HEK293 (cell line): ENCODE results near the gene TTC31.

Experiments used
- CTCF ChIA-PET: fragments of 350-600 bp; formaldehyde crosslinking; extraction: SDS; loops from one replicate; lab custom pipeline; 2021; ENCODE audit warnings: antibody characterized with exemption; lab: Yijun Ruan, JAX
- POLR2A ChIA-PET: fragments of 300-600 bp; formaldehyde crosslinking; extraction: SDS; loops from one replicate; lab custom pipeline; 2020; ENCODE audit warnings: antibody characterized with exemption, inconsistent platforms; lab: Yijun Ruan, JAX
- H3K27ac ChIP-seq: fragments of 200-500 bp; sonication (Bioruptor generic); 2 replicates; pipeline ENCODE4 v1.5.1; 2014; ENCODE audit warnings: low read depth, low read length, control low read depth, inconsistent platforms; ENCODE audit errors: extremely low read depth
- H3K36me3 ChIP-seq, 2 experiments: fragments of 200-500 bp in 1 of 2; sonication (Bioruptor generic) in 1 of 2; 1 replicate in 1 of 2; 2 replicates in 1 of 2; pipeline ENCODE4 v1.5.1; 2014 to 2017; ENCODE audit warnings: inconsistent platforms in 2 of 2, low read length in 2 of 2; ENCODE audit not compliant: control insufficient read depth in 2 of 2, insufficient read depth in 1 of 2
- H3K4me1 ChIP-seq: fragments of 200-500 bp; sonication (Bioruptor generic); 2 replicates; pipeline ENCODE4 v1.5.1; 2014; ENCODE audit warnings: mild to moderate bottlenecking, low read length, inconsistent platforms; ENCODE audit not compliant: control insufficient read depth, insufficient read depth
- H3K4me3 ChIP-seq: 2 replicates; pipeline ENCODE4 v1.5.1; 2011; ENCODE audit warnings: low read depth, mild to moderate bottlenecking, control low read depth, low read length, moderate library complexity
- H3K9me3 ChIP-seq: fragments of 200-500 bp; sonication (Bioruptor generic); 2 replicates; pipeline ENCODE4 v1.5.1; 2014; ENCODE audit warnings: low read depth, low read length, inconsistent platforms; ENCODE audit not compliant: control insufficient read depth, insufficient read depth
- KLF7 ChIP-seq: fragments of 450-650 bp; formaldehyde crosslinking; IDR thresholded peaks from 2 replicates; pipeline ENCODE4 v1.5.1; 2016; ENCODE audit warnings: missing biosample characterization, missing genetic modification characterization, borderline replicate concordance
- PRDM1 ChIP-seq: fragments of 450-650 bp; formaldehyde crosslinking; IDR thresholded peaks from 2 replicates; pipeline ENCODE4; 2016; ENCODE audit warnings: missing biosample characterization, missing genetic modification characterization
- SCRT1 ChIP-seq: fragments of 450-650 bp; formaldehyde crosslinking; IDR thresholded peaks from 2 replicates; pipeline ENCODE4 v1.5.1; 2016; ENCODE audit warnings: missing biosample characterization, missing genetic modification characterization, borderline replicate concordance
- TCF7L2 ChIP-seq: IDR thresholded peaks from 2 replicates; pipeline ENCODE4 v1.6.1; 2011; ENCODE audit warnings: low read depth, mild to moderate bottlenecking, inconsistent platforms, low read length, moderate library complexity, borderline replicate concordance
- WT1 ChIP-seq: fragments of 450-650 bp; formaldehyde crosslinking; IDR thresholded peaks from 2 replicates; pipeline ENCODE4 v1.5.1; 2016; ENCODE audit warnings: missing biosample characterization, missing genetic modification characterization
- YY2 ChIP-seq: fragments of 450-650 bp; formaldehyde crosslinking; IDR thresholded peaks from 2 replicates; pipeline ENCODE4 v1.5.1; 2016; ENCODE audit warnings: missing biosample characterization, missing genetic modification characterization
- ZBTB17 ChIP-seq: fragments of 450-650 bp; formaldehyde crosslinking; IDR thresholded peaks from 2 replicates; pipeline ENCODE4 v1.5.1; 2016; ENCODE audit warnings: missing biosample characterization, missing genetic modification characterization
- ZNF174 ChIP-seq: fragments of 450-650 bp; formaldehyde crosslinking; IDR thresholded peaks from 2 replicates; pipeline ENCODE4 v1.5.0; 2017; ENCODE audit warnings: missing biosample characterization, mild to moderate bottlenecking, missing genetic modification characterization
- ZNF223 ChIP-seq: fragments of 450-650 bp; formaldehyde crosslinking; IDR thresholded peaks from 2 replicates; pipeline ENCODE4 v1.5.1; 2016; ENCODE audit warnings: missing biosample characterization, missing genetic modification characterization
- ZNF274 ChIP-seq, 2 experiments: fragments of 200-500 bp in 1 of 2; fragments of 450-650 bp in 1 of 2; sonication (Bioruptor generic) in 1 of 2; formaldehyde crosslinking in 1 of 2; IDR thresholded peaks; 2 replicates each; pipeline versions ENCODE4 v1.5.1 to v1.6.1; 2014 to 2016; ENCODE audit warnings: borderline replicate concordance in 1 of 2, inconsistent platforms in 1 of 2, low read length in 1 of 2, missing biosample characterization in 1 of 2, missing genetic modification characterization in 1 of 2
- ZNF302 ChIP-seq: fragments of 450-650 bp; formaldehyde crosslinking; IDR thresholded peaks from 2 replicates; pipeline ENCODE4 v1.5.1; 2016; ENCODE audit warnings: missing biosample characterization, missing genetic modification characterization, low read depth
- ZNF335 ChIP-seq: fragments of 450-650 bp; formaldehyde crosslinking; conservative IDR thresholded peaks from 2 replicates; pipeline ENCODE4 v1.5.1; 2016; ENCODE audit warnings: missing biosample characterization, missing genetic modification characterization
- ZNF792 ChIP-seq: fragments of 450-650 bp; formaldehyde crosslinking; IDR thresholded peaks from 2 replicates; pipeline ENCODE4 v1.5.1; 2016; ENCODE audit warnings: missing biosample characterization, missing genetic modification characterization
- TF ChIP-seq, protein P1 (sequence below): fragments of 450-650 bp; formaldehyde crosslinking; IDR thresholded peaks from 2 replicates; pipeline ENCODE4 v1.5.1; 2016; ENCODE audit warnings: missing biosample characterization, missing genetic modification characterization
- TF ChIP-seq, protein P2 (sequence below): fragments of 450-650 bp; formaldehyde crosslinking; IDR thresholded peaks from 2 replicates; pipeline ENCODE4 v1.5.1; 2016; ENCODE audit warnings: missing biosample characterization, missing genetic modification characterization

The TTC31 gene

DNA sequence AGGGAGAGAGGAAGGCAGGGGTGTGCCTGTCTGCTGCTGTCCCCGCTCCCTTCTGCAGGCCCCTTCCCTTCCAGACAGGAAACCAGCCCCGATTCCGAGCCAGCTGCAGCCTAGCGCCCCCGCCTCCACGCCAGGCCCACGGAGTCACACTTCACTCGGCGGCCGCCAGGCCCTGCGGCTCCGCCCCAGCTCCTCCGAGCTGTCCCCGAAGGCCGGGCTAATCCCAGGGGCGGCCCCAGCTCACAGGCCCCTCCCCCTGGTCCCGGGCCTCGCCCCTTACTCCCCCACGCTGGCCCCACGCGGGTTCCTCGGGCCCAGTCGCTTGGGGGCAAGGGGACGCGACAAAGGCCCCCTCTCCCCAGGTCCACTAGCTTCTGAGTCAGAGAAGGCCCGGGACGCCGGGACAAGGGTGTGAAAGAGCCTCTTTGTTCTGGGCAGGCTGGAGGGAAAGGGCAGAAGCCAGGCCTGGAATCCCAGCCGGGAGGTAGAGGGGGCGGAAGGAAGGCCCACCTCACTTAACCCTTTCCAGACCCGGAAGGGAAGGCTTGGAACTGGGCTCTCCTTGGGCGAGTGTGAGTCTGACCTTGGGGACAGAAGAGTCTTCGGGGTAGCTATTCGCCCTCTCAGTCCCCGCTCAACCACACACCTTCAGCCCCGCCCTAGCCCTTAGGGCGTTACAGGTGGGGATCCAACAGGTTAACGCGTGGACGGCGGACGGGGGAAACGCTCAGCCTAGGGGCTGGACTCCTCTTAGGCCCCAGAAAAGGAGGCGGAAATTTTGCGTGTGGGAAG is 42.3 kb upstream of the TTC31 start (continued):
- no peak for TF ChIP-seq PRDM1

DNA sequence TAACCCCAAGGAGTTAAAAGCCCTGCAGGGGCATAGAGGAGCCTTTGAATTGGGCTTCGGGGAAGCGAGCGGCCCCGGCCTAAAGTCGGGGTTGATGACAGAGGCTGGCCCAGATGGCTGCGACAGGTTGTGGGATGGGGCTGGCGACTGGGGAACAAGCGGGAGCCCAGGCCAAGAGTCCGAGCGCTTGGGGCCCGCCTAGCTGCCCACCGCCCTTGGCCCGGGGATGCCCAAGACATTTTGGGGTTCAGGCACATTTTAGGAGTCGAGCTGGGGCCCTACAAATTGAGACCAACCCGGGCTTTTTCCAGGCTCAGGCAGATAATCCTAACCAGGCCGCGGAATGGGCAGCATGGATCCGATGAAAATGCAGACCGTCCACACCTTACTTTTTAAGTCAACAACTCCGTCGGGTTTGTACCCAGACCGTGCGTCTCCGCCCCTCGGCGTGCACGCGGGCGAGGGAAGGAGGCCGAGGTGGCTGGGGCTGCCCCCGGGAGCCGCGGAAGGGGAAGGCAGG is 41.7 kb upstream of the TTC31 start:
- H3K36me3 ChIP-seq, result peaks cover 0 to 29% of the 10 kb centered on the region in 2 experiments; a peak in 1 of 3 replicates
- ChIA-PET CTCF (interaction anchor here (1.1 to 2.2 kb wide), 2 partner anchors 15 to 106 kb away, joined by 5 to 6 read pairs; no protein-coding TSS in a partner anchor), POLR2A (interaction anchor here (1.2 to 2.4 kb wide), 9 partner anchors 10 to 263 kb away, joined by 3 to 40 read pairs (median 5); partner anchors contain the start of genes DCTN1, INO80B, MOB1A and MRPL53)
- H3K4me1 ChIP-seq, result peaks cover 7% of the 10 kb centered on the region
- peak overlapping the region; percentile 68 for H3K27ac ChIP-seq
- H3K4me3 ChIP-seq, result peak overlapping the region; percentile 56
- no peaks in the 10 kb centered on the region for H3K9me3 ChIP-seq
- TF ChIP-seq ZNF792 (tag by site-specific recombination), result no peak
- no peak for TF ChIP-seq ZNF174 (tag by site-specific recombination)
- no peak for TF ChIP-seq WT1
- no peak for TF ChIP-seq ZNF302 (tag by site-specific recombination)
- TF ChIP-seq YY2 (tag by site-specific recombination), result no peak
- TF ChIP-seq, protein P1, sequence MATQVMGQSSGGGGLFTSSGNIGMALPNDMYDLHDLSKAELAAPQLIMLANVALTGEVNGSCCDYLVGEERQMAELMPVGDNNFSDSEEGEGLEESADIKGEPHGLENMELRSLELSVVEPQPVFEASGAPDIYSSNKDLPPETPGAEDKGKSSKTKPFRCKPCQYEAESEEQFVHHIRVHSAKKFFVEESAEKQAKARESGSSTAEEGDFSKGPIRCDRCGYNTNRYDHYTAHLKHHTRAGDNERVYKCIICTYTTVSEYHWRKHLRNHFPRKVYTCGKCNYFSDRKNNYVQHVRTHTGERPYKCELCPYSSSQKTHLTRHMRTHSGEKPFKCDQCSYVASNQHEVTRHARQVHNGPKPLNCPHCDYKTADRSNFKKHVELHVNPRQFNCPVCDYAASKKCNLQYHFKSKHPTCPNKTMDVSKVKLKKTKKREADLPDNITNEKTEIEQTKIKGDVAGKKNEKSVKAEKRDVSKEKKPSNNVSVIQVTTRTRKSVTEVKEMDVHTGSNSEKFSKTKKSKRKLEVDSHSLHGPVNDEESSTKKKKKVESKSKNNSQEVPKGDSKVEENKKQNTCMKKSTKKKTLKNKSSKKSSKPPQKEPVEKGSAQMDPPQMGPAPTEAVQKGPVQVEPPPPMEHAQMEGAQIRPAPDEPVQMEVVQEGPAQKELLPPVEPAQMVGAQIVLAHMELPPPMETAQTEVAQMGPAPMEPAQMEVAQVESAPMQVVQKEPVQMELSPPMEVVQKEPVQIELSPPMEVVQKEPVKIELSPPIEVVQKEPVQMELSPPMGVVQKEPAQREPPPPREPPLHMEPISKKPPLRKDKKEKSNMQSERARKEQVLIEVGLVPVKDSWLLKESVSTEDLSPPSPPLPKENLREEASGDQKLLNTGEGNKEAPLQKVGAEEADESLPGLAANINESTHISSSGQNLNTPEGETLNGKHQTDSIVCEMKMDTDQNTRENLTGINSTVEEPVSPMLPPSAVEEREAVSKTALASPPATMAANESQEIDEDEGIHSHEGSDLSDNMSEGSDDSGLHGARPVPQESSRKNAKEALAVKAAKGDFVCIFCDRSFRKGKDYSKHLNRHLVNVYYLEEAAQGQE (tag by site-specific recombination), result no peak
- no peak for TF ChIP-seq ZNF223 (tag by site-specific recombination)
- TF ChIP-seq, protein P2, sequence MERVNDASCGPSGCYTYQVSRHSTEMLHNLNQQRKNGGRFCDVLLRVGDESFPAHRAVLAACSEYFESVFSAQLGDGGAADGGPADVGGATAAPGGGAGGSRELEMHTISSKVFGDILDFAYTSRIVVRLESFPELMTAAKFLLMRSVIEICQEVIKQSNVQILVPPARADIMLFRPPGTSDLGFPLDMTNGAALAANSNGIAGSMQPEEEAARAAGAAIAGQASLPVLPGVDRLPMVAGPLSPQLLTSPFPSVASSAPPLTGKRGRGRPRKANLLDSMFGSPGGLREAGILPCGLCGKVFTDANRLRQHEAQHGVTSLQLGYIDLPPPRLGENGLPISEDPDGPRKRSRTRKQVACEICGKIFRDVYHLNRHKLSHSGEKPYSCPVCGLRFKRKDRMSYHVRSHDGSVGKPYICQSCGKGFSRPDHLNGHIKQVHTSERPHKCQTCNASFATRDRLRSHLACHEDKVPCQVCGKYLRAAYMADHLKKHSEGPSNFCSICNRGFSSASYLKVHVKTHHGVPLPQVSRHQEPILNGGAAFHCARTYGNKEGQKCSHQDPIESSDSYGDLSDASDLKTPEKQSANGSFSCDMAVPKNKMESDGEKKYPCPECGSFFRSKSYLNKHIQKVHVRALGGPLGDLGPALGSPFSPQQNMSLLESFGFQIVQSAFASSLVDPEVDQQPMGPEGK (tag by site-specific recombination), result no peak
- TF ChIP-seq SCRT1 (tag by site-specific recombination), result peak; percentile 85; the same call in 1 of the 2 replicates
- no peak for TF ChIP-seq ZBTB17 (tag by site-specific recombination)
- no peak for TF ChIP-seq ZNF274 (IDR thresholded peaks at IDR 0.05; ENCODE audit: low read length)
- no peak for TF ChIP-seq ZNF274 (tag by site-specific recombination; IDR thresholded peaks at IDR 0.05; ENCODE audit: borderline replicate concordance)
- no peak for TF ChIP-seq PRDM1
- TF ChIP-seq ZNF335 (tag by site-specific recombination), result peak; percentile 42
- TF ChIP-seq TCF7L2, result 0 out of 2 replicates have a peak, but pooled peaks have one; percentile 50
- TF ChIP-seq KLF7, result no peak
